Astrocyte of the spinal cord (primary cell): ENCODE results near the gene KLHL15.
"Not testable (repeated sequence)": the region's sequence is repeated elsewhere in the genome, so short reads cannot be mapped to it uniquely, and the experiment has no call there.

Source experiments
- DNase-seq: peaks from one replicate; pipeline ENCODE4 v3.0.0; 2011; ENCODE audit warnings: low read depth, low spot score
- H3K4me3 ChIP-seq: 2 replicates; pipeline ENCODE4 v1.5.1; 2011; ENCODE audit warnings: low read depth, mild to moderate bottlenecking, low read length, moderate library complexity
- in situ Hi-C: cut with HindIII; loops from 2 replicates; pipeline ENCODE4 v1.10.0; 2017; ENCODE audit warnings: low sequenced_read_pairs
- TF ChIP-seq, protein P1 (sequence below): IDR thresholded peaks from 2 replicates; pipeline ENCODE4 v1.5.1; 2012; ENCODE audit warnings: low read depth, mild to moderate bottlenecking, low read length, inconsistent platforms

Gene KLHL15

DNA sequence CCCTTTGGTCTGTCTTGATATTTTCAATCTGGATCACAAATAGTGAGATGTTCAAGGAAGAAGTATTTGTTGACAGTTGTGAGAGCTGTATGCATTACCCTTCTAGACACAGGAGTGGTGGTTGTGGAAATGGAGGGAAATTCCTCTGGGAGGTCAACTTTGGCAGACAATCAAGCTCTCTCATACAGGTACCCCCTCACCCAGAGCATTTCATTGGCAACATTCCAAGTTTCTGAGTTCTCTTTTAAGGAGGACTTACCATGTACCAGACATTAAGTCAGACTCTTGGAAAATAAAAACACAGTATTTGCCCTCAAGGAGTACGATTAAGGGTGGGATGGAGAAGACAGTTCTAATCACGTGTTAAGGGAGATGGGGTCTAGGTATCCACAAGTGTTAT, 45.3 kb downstream of the KLHL15 start:
- no peak overlapping the region for H3K4me3 ChIP-seq
- in situ Hi-C loops, result no loop called here
- TF ChIP-seq, protein P1, sequence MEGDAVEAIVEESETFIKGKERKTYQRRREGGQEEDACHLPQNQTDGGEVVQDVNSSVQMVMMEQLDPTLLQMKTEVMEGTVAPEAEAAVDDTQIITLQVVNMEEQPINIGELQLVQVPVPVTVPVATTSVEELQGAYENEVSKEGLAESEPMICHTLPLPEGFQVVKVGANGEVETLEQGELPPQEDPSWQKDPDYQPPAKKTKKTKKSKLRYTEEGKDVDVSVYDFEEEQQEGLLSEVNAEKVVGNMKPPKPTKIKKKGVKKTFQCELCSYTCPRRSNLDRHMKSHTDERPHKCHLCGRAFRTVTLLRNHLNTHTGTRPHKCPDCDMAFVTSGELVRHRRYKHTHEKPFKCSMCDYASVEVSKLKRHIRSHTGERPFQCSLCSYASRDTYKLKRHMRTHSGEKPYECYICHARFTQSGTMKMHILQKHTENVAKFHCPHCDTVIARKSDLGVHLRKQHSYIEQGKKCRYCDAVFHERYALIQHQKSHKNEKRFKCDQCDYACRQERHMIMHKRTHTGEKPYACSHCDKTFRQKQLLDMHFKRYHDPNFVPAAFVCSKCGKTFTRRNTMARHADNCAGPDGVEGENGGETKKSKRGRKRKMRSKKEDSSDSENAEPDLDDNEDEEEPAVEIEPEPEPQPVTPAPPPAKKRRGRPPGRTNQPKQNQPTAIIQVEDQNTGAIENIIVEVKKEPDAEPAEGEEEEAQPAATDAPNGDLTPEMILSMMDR, result no peak
- no peak for DNase-seq

DNA sequence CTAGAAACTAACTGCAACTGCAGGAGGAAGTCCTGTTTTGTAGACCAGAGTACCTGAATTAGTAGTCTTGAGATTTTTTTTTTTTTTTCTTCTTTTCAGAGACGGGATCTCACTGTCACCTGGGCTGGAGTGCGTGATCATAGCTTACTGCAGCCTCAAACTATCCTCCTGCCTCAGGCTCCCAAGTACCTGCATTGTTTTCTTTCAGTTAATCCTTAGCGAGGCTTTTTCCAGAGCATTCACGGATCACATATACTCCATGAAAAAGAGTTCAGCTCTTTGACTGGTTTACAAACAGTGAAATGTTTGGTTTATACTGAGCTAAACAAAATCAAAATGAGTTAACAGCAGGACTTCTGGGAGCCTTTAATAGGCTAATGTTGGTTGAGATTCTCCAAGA, 45.8 kb downstream of the KLHL15 start:
- TF ChIP-seq, protein P1, result no peak
- no peak overlapping the region for H3K4me3 ChIP-seq
- DNase-seq, result no peak
- in situ Hi-C loops, result no loop called here

DNA sequence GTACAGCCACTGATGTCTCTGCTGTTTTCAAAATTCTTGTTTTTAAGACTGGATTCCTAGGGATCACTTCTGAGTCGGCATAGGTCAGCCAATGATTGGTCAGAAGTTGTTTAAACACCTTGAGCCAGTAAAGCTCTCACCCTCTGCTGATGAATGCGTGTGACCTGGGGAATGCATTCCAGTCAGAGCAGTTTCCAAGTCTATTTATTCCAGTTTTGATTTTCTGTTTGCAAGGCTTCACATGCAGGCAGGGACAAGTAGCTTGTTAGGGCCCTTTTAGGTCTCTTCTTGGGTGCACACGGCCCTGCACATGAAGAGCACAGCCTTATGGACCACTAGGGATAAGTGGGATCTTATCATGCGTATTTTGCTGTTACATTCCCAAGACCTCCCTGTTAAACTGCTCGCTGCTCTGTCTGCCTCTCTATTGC, 47.0 kb downstream of the KLHL15 start:
- H3K4me3 ChIP-seq, result no peak overlapping the region
- in situ Hi-C loops, result no loop called here
- TF ChIP-seq, protein P1, result no peak
- DNase-seq, result no peak

DNA sequence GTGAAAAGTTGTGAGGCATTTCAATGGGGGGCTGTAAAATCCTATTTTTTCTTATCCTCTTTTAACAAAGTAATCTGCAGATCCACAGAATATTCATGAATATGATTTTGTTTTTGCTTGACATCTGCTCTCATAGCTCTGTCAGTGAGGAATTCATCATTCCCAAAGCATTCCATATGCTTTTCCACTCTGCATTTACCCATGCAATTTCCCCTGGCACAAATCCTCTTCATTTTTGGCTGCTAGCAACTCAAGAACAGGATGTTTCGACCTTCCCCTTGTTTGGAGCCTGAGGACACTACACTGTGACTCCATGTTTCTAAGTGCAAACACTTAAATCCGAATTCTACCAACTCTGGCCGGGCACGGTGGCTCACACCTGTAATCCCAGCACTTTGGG, 48.5 kb downstream of the KLHL15 start:
- DNase-seq, result no peak
- no peak overlapping the region for H3K4me3 ChIP-seq
- TF ChIP-seq, protein P1, result no peak
- in situ Hi-C loops, result no loop called here

DNA sequence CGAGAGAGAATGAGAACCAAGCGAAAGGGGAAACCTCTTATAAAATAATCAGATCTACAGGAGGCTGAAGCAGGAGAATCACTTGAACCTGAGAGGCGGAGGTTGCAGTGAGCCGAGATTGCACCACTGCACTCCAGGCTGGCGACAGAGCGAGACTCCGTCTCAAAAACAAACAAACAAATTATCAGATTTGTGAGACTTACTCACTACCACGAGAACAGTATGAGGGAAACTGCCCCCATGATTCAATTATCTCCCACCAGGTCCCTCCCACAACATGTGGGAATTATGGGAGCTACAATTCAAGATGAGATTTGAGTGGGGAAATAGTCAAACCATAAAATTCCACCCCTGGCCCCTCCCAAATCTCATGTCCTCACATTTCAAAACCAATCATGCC, 61.4 kb downstream of the KLHL15 start:
- DNase-seq, in situ Hi-C loops, H3K4me3 ChIP-seq: not testable (repeated sequence)

DNA sequence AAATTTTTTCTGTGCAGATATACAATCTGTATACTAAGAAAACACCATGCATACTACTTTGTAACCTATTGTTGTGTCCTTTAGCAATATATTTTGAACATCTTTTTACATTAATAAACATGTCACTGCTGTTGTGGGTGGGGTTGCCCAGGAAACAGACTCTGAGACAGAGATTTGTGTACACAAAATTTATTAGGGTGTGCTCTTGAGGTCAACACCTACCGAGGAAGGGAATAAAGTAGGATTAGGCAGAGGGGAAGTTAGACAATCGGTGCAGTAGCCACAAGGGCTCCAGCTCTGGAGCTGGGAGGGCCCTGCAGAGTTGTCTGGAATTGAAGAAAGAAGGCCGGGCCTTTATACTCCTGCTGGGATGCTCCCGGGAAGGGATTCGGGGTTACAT, 62.8 kb downstream of the KLHL15 start:
- TF ChIP-seq, protein P1, result no peak
- in situ Hi-C loops, result no loop called here

DNA sequence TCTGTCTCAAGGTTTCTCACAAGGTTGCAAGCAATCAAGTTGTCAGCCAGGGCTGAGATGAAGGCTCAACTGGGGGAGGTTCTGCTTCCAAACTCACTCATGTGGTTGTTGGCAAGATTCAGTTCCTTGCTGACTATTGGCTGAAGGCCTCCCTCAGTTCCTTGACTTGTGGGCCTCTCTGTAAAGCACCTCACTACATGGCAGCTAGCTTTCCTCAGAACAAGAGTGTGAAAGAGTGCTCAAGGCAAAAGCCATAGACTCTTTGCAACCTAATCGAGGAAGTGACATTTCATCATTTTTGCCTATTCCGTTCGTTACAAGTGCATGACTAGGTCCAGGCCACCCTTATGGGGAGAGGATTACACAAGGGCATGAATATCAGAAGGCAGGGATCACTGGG, 67.2 kb downstream of the KLHL15 start:
- in situ Hi-C loops, result no loop called here
- no peak for DNase-seq
- TF ChIP-seq, protein P1, result no peak
- no peak overlapping the region for H3K4me3 ChIP-seq

More for the DNA sequence above, 62.8 kb downstream of the KLHL15 start:
- H3K4me3 ChIP-seq, result no peak overlapping the region
- no peak for DNase-seq
